ENCODE data around the gene PPP3CA.

The PPP3CA gene

DNA sequence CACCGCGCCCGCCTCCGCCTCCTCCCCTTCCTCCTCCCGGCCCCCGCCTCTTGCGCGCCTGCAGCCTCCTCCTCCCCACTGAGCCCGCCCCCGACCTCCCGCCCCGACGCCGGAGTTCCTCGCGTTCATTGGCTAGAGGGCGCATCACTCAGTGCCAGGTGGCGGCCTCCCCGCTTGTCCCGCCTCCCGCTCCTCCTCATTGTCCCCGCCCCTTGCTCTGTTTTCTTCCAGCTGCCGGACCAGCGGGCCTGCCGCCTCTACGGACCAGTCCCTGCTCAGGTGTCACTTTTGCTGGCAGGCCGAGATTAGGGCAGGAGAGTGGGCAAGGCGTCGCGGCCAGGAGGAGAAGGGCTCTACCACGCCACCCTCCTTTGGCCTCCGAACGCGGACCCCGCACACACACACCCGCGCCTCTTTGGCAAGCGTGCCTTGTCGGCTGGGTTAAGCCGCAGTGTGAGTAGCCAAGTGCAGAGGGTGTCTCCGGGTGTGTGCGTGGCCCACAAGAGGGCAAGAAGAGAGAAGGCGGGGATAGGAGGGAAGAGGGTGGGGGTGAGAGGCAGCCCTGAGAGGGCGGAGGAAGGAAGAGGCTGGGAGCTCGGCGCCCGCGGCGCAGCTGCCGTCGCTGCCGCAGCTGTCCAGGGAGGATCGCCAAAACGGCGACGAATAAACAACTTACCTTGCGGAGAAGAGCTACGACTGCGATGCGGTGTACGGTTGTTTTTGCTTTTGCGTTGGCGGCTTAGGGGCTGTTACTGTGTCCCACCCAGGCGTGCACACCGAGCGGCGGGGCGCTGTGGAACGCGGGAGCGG, 436 bp upstream of the PPP3CA start:
- peak overlapping the region; percentile 82 for H3K9ac ChIP-seq (ENCODE audit: low read length)
- H3K18ac ChIP-seq (ENCODE audit: low read length) = peak overlapping the region; percentile 43
- H3K14ac ChIP-seq (ENCODE audit: low read length) = peak overlapping the region; percentile 16
- H2BK120ac ChIP-seq (ENCODE audit: insufficient read depth, low read length, poor library complexity) = no peak overlapping the region
- peak overlapping the region; percentile 99 for H3K4me3 ChIP-seq (ENCODE audit: low read depth, low read length)
- no peak overlapping the region for H2BK12ac ChIP-seq (ENCODE audit: low read length)
- H3K27ac ChIP-seq (ENCODE audit: low read depth, low read length) = peak overlapping the region; percentile 60
- H3K79me1 ChIP-seq (ENCODE audit: low read length) = peaks cover 14% of the 10 kb centered on the region
- H4K91ac ChIP-seq (ENCODE audit: low read depth, low read length) = peak overlapping the region; percentile 31
- no peaks in the 10 kb centered on the region for H3K27me3 ChIP-seq (ENCODE audit: insufficient read depth, low read length)
- no peak overlapping the region for H3K23ac ChIP-seq (ENCODE audit: low read length)
- DNase-seq = peak; percentile 94 to 98
- peak overlapping the region; percentile 18 for H4K8ac ChIP-seq (ENCODE audit: low read depth, low read length)
- WGBS (ENCODE audit: extremely low coverage, insufficient coverage, insufficient read length) = no CpG with 5 or more reads among the region's 71 CpGs
- H3K79me2 ChIP-seq (ENCODE audit: control insufficient read depth, insufficient read depth, low read length, poor library complexity) = peaks cover 8% of the 10 kb centered on the region
- H3K4me2 ChIP-seq (ENCODE audit: low read length) = peak overlapping the region; percentile 96
- peaks cover 4 to 6% of the 10 kb centered on the region in 2 experiments for H3K4me1 ChIP-seq (ENCODE audit: control insufficient read depth in 1 of 2, insufficient read depth in 2 of 2, low read length in 2 of 2)
- H2BK5ac ChIP-seq (ENCODE audit: low read depth, low read length, poor library complexity) = peak overlapping the region; percentile 1
- H2AFZ ChIP-seq (ENCODE audit: insufficient read depth, low read length, poor library complexity) = peak overlapping the region; percentile 24
- H3K4ac ChIP-seq (ENCODE audit: low read depth, low read length) = no peak overlapping the region
- no peak overlapping the region for H2AK5ac ChIP-seq (ENCODE audit: low read length)
- H3K9me3 ChIP-seq (ENCODE audit: insufficient read depth, low read depth, low read length) = no peaks in the 10 kb centered on the region
- no peaks in the 10 kb centered on the region for H3K36me3 ChIP-seq (ENCODE audit: control insufficient read depth in 1 of 2, insufficient read depth in 2 of 2, low read length in 2 of 2)
- no peak overlapping the region for H4K12ac ChIP-seq (ENCODE audit: low read depth, low read length)

DNA sequence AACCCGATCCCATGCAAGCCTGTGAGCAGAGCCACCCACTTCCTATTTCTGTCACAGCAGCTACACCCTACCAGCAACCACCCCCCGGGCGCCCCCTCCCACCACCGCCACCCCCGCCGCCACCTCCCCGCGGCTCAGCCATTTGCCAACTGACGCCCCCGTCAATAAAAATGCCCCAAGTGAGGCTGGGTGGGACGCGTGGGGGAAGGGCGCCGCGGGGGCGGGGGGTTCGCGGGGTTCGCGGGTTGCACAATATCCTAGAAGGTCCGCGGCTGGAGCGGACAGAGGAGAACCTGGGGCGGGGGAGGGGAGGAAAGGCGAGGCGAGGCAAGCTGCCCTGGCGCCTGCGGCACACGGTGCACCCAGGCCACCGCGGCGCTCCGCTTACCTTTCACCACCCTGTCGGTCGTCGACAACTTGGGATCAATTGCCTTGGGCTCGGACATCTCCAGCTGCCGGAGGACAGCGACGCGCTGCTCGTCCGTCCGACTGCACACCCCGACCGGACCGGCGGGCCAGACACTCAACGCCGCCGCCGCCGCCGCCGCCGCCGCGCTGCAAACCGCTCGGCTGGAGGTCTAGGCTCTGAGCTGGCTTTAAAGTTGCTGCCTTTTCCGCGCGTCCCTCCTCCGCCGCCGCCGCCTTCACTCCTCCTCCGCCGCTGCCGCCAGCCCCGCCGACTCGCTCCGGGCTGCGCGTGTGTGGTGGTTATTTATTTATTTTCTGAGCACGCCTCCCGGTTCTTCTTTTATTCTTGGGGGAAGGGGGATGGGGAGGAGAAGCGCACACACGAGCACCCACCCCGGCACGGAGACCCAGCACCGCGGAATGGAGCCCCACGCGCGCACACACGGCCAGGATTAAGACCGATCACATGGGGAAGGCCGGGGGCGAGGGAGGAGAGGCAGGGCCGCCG, 717 bp downstream of the PPP3CA start:
- peak overlapping the region; percentile 24 for H4K12ac ChIP-seq (ENCODE audit: low read depth, low read length)
- peak overlapping the region; percentile 99 for H3K4me3 ChIP-seq (ENCODE audit: low read depth, low read length)
- peak overlapping the region; percentile 73 for H3K18ac ChIP-seq (ENCODE audit: low read length)
- H3K27me3 ChIP-seq (ENCODE audit: insufficient read depth, low read length) = no peaks in the 10 kb centered on the region
- peak overlapping the region; percentile 70 for H3K4me2 ChIP-seq (ENCODE audit: low read length)
- H2BK120ac ChIP-seq (ENCODE audit: insufficient read depth, low read length, poor library complexity) = peak overlapping the region; percentile 26
- H3K4me1 ChIP-seq (ENCODE audit: control insufficient read depth in 1 of 2, insufficient read depth in 2 of 2, low read length in 2 of 2) = peaks cover 4 to 6% of the 10 kb centered on the region in 2 experiments
- no peak overlapping the region for H3K23ac ChIP-seq (ENCODE audit: low read length)
- H3K27ac ChIP-seq (ENCODE audit: low read depth, low read length) = peak overlapping the region; percentile 66
- no CpG with 5 or more reads among the region's 93 CpGs for WGBS (ENCODE audit: extremely low coverage, insufficient coverage, insufficient read length)
- H3K9ac ChIP-seq (ENCODE audit: low read length) = peak overlapping the region; percentile 80
- H4K91ac ChIP-seq (ENCODE audit: low read depth, low read length) = peak overlapping the region; percentile 41
- H3K79me2 ChIP-seq (ENCODE audit: control insufficient read depth, insufficient read depth, low read length, poor library complexity) = peaks cover 8% of the 10 kb centered on the region
- peak overlapping the region; percentile 26 for H3K4ac ChIP-seq (ENCODE audit: low read depth, low read length)
- H3K79me1 ChIP-seq (ENCODE audit: low read length) = peaks cover 14% of the 10 kb centered on the region
- peak overlapping the region; percentile 65 for H2BK5ac ChIP-seq (ENCODE audit: low read depth, low read length, poor library complexity)
- no peak overlapping the region for H2BK12ac ChIP-seq (ENCODE audit: low read length)
- peak; percentile 40 to 59 for DNase-seq
- H3K14ac ChIP-seq (ENCODE audit: low read length) = peak overlapping the region; percentile 33
- H3K9me3 ChIP-seq (ENCODE audit: insufficient read depth, low read depth, low read length) = no peaks in the 10 kb centered on the region
- H2AK5ac ChIP-seq (ENCODE audit: low read length) = no peak overlapping the region
- peak overlapping the region; percentile 20 for H4K8ac ChIP-seq (ENCODE audit: low read depth, low read length)
- no peaks in the 10 kb centered on the region for H3K36me3 ChIP-seq (ENCODE audit: control insufficient read depth in 1 of 2, insufficient read depth in 2 of 2, low read length in 2 of 2)
- H2AFZ ChIP-seq (ENCODE audit: insufficient read depth, low read length, poor library complexity) = peak overlapping the region; percentile 27

DNA sequence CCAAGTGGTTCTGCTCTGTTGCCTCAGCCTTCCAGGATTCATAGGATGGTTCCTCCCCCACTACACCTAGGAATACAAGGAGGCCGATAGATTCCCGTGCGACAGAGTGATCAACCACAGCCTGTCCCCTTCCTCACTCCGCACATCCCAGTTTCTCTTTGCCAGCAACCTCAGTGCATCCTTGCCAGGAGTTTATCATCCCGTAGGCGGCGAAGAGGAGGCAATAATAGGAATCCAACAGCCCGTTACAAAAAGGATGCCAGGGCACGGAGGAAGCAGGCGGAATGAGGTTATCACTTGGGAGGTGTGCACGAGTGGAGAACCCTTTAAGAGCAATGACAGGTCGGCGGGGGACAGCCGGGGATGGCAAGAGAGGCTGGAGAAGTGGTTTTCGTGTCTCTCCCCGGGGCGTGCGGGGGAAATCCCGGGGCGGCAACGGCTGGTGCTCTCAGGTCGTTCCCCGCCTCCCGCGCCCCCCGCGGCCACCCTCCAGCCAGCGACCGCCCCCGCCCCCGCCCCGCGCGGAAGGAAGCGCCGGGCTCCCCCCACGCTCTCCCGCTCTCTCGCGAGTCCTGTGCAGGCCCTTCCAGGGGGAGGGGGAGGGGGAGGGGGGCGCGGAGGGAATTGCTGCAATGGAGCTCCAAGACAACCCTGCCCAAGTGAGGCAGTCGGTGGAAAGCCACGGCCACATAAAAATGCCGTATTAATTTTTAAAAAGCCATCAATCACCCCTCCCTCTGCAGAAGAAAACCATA, 1.6 kb downstream of the PPP3CA start:
- H2AK5ac ChIP-seq (ENCODE audit: low read length) = no peak overlapping the region
- H2AFZ ChIP-seq (ENCODE audit: insufficient read depth, low read length, poor library complexity) = no peak overlapping the region
- peak overlapping the region; percentile 2 for H3K23ac ChIP-seq (ENCODE audit: low read length)
- peak in 1 of 2 donors; percentile 39 for DNase-seq
- no peak overlapping the region for H3K18ac ChIP-seq (ENCODE audit: low read length)
- H3K4me1 ChIP-seq (ENCODE audit: control insufficient read depth in 1 of 2, insufficient read depth in 2 of 2, low read length in 2 of 2) = peaks cover 4 to 6% of the 10 kb centered on the region in 2 experiments
- no peak overlapping the region for H4K8ac ChIP-seq (ENCODE audit: low read depth, low read length)
- no peak overlapping the region for H4K91ac ChIP-seq (ENCODE audit: low read depth, low read length)
- no peaks in the 10 kb centered on the region for H3K9me3 ChIP-seq (ENCODE audit: insufficient read depth, low read depth, low read length)
- peak overlapping the region; percentile 70 for H3K4me2 ChIP-seq (ENCODE audit: low read length)
- peaks cover 8% of the 10 kb centered on the region for H3K79me2 ChIP-seq (ENCODE audit: control insufficient read depth, insufficient read depth, low read length, poor library complexity)
- H3K9ac ChIP-seq (ENCODE audit: low read length) = peak overlapping the region; percentile 28
- H2BK12ac ChIP-seq (ENCODE audit: low read length) = no peak overlapping the region
- no peak overlapping the region for H3K27ac ChIP-seq (ENCODE audit: low read depth, low read length)
- H3K14ac ChIP-seq (ENCODE audit: low read length) = no peak overlapping the region
- H2BK5ac ChIP-seq (ENCODE audit: low read depth, low read length, poor library complexity) = no peak overlapping the region
- H3K4me3 ChIP-seq (ENCODE audit: low read depth, low read length) = peak overlapping the region; percentile 99
- WGBS (ENCODE audit: extremely low coverage, insufficient coverage, insufficient read length) = no CpG with 5 or more reads among the region's 45 CpGs
- no peaks in the 10 kb centered on the region for H3K27me3 ChIP-seq (ENCODE audit: insufficient read depth, low read length)
- no peaks in the 10 kb centered on the region for H3K36me3 ChIP-seq (ENCODE audit: control insufficient read depth in 1 of 2, insufficient read depth in 2 of 2, low read length in 2 of 2)
- peak overlapping the region; percentile 19 for H3K4ac ChIP-seq (ENCODE audit: low read depth, low read length)
- no peak overlapping the region for H4K12ac ChIP-seq (ENCODE audit: low read depth, low read length)
- H2BK120ac ChIP-seq (ENCODE audit: insufficient read depth, low read length, poor library complexity) = no peak overlapping the region
- H3K79me1 ChIP-seq (ENCODE audit: low read length) = peaks cover 14% of the 10 kb centered on the region

DNA sequence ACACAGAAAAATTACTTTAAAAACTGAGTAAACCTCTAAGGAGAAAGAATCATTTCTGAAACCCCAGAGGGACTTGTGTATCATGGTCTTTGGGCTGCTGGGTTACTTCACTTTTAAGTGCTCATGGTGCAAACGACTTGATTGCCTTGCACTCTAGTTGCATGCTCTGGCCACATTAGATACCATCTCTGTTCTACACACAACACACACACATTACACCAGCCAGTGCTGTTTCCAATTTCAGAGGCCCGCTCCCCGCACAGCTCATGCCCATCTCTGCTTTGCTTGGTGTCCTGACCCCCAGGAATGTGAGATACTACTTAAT, 2.1 kb downstream of the PPP3CA start:
- H3K4me2 ChIP-seq (ENCODE audit: low read length) = peak overlapping the region; percentile 70
- no peak overlapping the region for H2AK5ac ChIP-seq (ENCODE audit: low read length)
- WGBS (ENCODE audit: extremely low coverage, insufficient coverage, insufficient read length) = no CpG with 5 or more reads among the region's 3 CpGs
- no peak overlapping the region for H2BK5ac ChIP-seq (ENCODE audit: low read depth, low read length, poor library complexity)
- no peaks in the 10 kb centered on the region for H3K27me3 ChIP-seq (ENCODE audit: insufficient read depth, low read length)
- H3K9me3 ChIP-seq (ENCODE audit: insufficient read depth, low read depth, low read length) = no peaks in the 10 kb centered on the region
- H3K79me2 ChIP-seq (ENCODE audit: control insufficient read depth, insufficient read depth, low read length, poor library complexity) = peaks cover 8% of the 10 kb centered on the region
- H3K79me1 ChIP-seq (ENCODE audit: low read length) = peaks cover 14% of the 10 kb centered on the region
- H3K4me3 ChIP-seq (ENCODE audit: low read depth, low read length) = peak overlapping the region; percentile 73
- peaks cover 4 to 6% of the 10 kb centered on the region in 2 experiments for H3K4me1 ChIP-seq (ENCODE audit: control insufficient read depth in 1 of 2, insufficient read depth in 2 of 2, low read length in 2 of 2)
- no peak overlapping the region for H2BK120ac ChIP-seq (ENCODE audit: insufficient read depth, low read length, poor library complexity)
- DNase-seq = peak in 1 of 2 donors; percentile 19
- H3K14ac ChIP-seq (ENCODE audit: low read length) = no peak overlapping the region
- no peak overlapping the region for H2AFZ ChIP-seq (ENCODE audit: insufficient read depth, low read length, poor library complexity)
- no peak overlapping the region for H3K27ac ChIP-seq (ENCODE audit: low read depth, low read length)
- no peak overlapping the region for H4K91ac ChIP-seq (ENCODE audit: low read depth, low read length)
- no peak overlapping the region for H2BK12ac ChIP-seq (ENCODE audit: low read length)
- no peak overlapping the region for H3K23ac ChIP-seq (ENCODE audit: low read length)
- H3K4ac ChIP-seq (ENCODE audit: low read depth, low read length) = no peak overlapping the region
- H4K12ac ChIP-seq (ENCODE audit: low read depth, low read length) = no peak overlapping the region
- H3K36me3 ChIP-seq (ENCODE audit: control insufficient read depth in 1 of 2, insufficient read depth in 2 of 2, low read length in 2 of 2) = no peaks in the 10 kb centered on the region
- H3K18ac ChIP-seq (ENCODE audit: low read length) = no peak overlapping the region
- H4K8ac ChIP-seq (ENCODE audit: low read depth, low read length) = no peak overlapping the region
- H3K9ac ChIP-seq (ENCODE audit: low read length) = peak overlapping the region; percentile 28
